ENCODE measurements around the gene HLA-DQA1.

HLA-DQA1 gene

DNA sequence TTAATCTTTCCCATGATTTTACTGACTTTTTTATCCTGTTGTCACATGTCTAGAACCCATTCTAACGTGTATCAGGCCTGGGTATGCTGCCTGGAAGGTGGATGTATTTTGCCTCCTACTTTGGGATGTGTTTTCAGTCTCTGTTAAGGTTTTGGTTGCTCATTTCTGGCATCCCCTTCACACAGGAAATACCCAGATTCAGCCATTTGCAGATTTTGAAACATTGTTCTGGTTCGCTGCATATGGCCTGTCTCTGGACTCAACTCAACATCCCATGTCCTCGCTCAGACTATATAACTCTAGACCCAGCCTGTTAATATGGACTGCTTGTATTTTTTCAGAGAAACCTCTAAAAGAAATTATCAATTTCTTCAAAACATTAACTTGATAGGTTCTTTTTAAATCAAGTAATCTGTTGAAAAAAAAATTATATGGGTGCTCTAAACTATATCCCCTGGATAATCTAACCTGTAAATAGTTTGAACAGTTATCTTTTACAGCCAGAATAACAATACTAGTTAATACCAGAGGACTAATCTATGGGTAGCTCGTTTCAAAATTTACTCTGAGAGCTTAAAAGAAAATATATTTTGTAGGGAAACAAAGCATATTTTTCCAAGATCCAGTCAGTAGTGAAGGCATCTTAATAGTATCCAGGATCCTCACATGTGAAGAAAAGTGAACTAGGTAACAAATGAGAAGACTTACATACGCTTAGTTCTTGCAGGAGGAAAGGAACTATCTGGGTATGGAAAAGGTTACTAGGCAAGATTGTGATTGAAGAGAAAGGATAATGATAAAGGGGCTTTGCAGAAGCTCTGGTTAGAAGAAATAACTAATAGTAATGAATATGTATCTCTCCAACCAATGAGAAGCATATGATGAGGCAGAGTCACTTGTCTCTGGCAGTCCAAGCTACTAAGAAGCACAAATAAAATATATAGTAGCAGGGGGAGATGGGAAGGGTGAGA is 52.6 kb downstream of the HLA-DQA1 start:
- peaks cover 3 to 32% of the 10 kb centered on the region in 2 experiments for H3K27me3 ChIP-seq (ENCODE audit: control insufficient read depth in 1 of 2, insufficient read depth in 1 of 2, low read length in 2 of 2)
- no peak overlapping the region for H2BK12ac ChIP-seq (ENCODE audit: low read length in 2 of 2)
- no peak overlapping the region for H3K27ac ChIP-seq (ENCODE audit: low read length, poor library complexity, severe bottlenecking)
- no peak overlapping the region for H3K4me3 ChIP-seq (ENCODE audit: insufficient read depth in 1 of 2, low read depth in 1 of 2, low read length in 2 of 2)
- no peaks in the 10 kb centered on the region for H3K36me3 ChIP-seq (ENCODE audit: control insufficient read depth in 1 of 2, insufficient read depth in 2 of 2, low read depth in 1 of 2, low read length in 2 of 2)
- DNase-seq, result no peak
- H3K23ac ChIP-seq (ENCODE audit: low read length in 2 of 2), result no peak overlapping the region
- H2BK120ac ChIP-seq (ENCODE audit: low read depth, low read length), result no peak overlapping the region
- H2AFZ ChIP-seq (ENCODE audit: low read depth, low read length), result no peak overlapping the region
- H4K8ac ChIP-seq (ENCODE audit: low read length), result no peak overlapping the region
- WGBS, result 42% methylated on average over 3 of the region's 5 CpGs
- no peak overlapping the region for H3K4ac ChIP-seq (ENCODE audit: low read depth in 1 of 2, low read length in 2 of 2)
- no peaks in the 10 kb centered on the region for H3K9me3 ChIP-seq (ENCODE audit: control insufficient read depth, low read length)
- H4K91ac ChIP-seq (ENCODE audit: low read length), result no peak overlapping the region
- no peak overlapping the region for H2BK5ac ChIP-seq (ENCODE audit: low read depth, low read length, poor library complexity, severe bottlenecking)
- no peaks in the 10 kb centered on the region for H3K4me1 ChIP-seq (ENCODE audit: control insufficient read depth, insufficient read depth, low read depth, low read length)
- H2BK15ac ChIP-seq (ENCODE audit: low read depth, poor library complexity, severe bottlenecking), result no peak overlapping the region
- H3K14ac ChIP-seq (ENCODE audit: low read length in 2 of 2), result no peak overlapping the region
- no peak overlapping the region for H3K4me2 ChIP-seq (ENCODE audit: low read length, poor library complexity, severe bottlenecking)
- H3K9ac ChIP-seq (ENCODE audit: low read length), result no peak overlapping the region
- no peak overlapping the region for H3K18ac ChIP-seq (ENCODE audit: low read depth in 1 of 2, low read length in 2 of 2)
- no peaks in the 10 kb centered on the region for H3K79me1 ChIP-seq (replicated peaks; ENCODE audit: low read length, poor library complexity, severe bottlenecking)
- no peak overlapping the region for H2AK5ac ChIP-seq (ENCODE audit: low read length, severe bottlenecking)

DNA sequence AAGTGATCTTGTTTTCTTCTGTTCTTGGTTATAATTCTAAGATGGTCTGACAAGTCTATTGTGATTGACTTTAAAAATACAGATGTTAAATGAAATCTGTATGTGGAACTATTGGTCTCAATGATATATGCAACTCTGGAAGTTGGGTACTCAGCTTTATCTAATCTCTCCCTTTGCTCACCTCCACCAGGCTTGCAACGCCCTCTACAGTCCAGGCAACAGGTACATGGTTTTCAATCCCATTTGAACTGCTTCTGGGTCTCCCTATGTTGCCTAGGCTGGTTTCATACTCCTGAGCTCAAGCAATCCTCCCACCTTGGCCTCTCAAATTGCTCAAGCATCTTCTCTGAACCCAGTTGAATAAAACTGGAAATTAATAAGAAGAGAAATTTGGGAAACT is 54.8 kb downstream of the HLA-DQA1 start:
- Histone ChIP-seq H2BK120ac (ENCODE audit: low read depth, low read length) (no peak overlapping the region), H3K79me1 (replicated peaks; ENCODE audit: low read length, poor library complexity, severe bottlenecking) (no peaks in the 10 kb centered on the region), H4K91ac (ENCODE audit: low read length) (no peak overlapping the region), H3K27ac (ENCODE audit: low read length, poor library complexity, severe bottlenecking) (no peak overlapping the region), H3K14ac (ENCODE audit: low read length in 2 of 2) (no peak overlapping the region), H3K27me3 (ENCODE audit: control insufficient read depth in 1 of 2, insufficient read depth in 1 of 2, low read length in 2 of 2) (peaks cover 3 to 37% of the 10 kb centered on the region in 2 experiments), H3K23ac (ENCODE audit: low read length in 2 of 2) (no peak overlapping the region), H2AFZ (ENCODE audit: low read depth, low read length) (no peak overlapping the region), H2BK5ac (ENCODE audit: low read depth, low read length, poor library complexity, severe bottlenecking) (no peak overlapping the region), H3K9ac (ENCODE audit: low read length) (no peak overlapping the region), H3K4me3 (ENCODE audit: insufficient read depth in 1 of 2, low read depth in 1 of 2, low read length in 2 of 2) (no peak overlapping the region), H3K4me2 (ENCODE audit: low read length, poor library complexity, severe bottlenecking) (no peak overlapping the region), H2BK15ac (ENCODE audit: low read depth, poor library complexity, severe bottlenecking) (no peak overlapping the region), H2AK5ac (ENCODE audit: low read length, severe bottlenecking) (no peak overlapping the region), H3K9me3 (ENCODE audit: control insufficient read depth, low read length) (no peaks in the 10 kb centered on the region), H4K8ac (ENCODE audit: low read length) (no peak overlapping the region), H3K4ac (ENCODE audit: low read depth in 1 of 2, low read length in 2 of 2) (no peak overlapping the region), H3K36me3 (ENCODE audit: control insufficient read depth in 1 of 2, insufficient read depth in 2 of 2, low read depth in 1 of 2, low read length in 2 of 2) (no peaks in the 10 kb centered on the region), H3K4me1 (ENCODE audit: control insufficient read depth, insufficient read depth, low read depth, low read length) (no peaks in the 10 kb centered on the region), H3K18ac (ENCODE audit: low read depth in 1 of 2, low read length in 2 of 2) (no peak overlapping the region), H2BK12ac (ENCODE audit: low read length in 2 of 2) (no peak overlapping the region)
- 0% methylated on average over 1 of the region's 1 CpG for WGBS
- DNase-seq, result no peak

Measured in mesenchymal stem cell (in vitro differentiated cells and primary cell).